Measurements from ENCODE around the gene GATA6.

DNA sequence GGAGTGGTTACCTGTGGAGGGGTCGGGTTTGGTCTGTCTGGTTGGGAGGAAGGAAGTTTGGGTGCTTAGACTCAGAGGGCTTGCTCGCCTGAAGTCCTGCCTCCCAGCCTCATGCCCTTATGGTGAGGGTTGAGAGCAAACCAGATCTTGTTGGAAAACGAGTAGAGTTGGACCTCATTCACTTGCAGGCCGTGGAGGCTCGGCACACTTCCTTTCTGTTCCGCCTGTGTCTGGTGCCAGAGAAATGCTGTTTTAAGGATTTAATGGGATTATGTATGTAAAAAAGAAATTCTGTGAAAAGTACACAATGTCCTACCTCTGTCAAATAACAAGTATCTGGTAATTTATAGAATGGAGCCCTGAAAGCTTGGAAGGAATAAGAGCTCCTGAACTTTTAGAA lies 29.6 kb downstream of the GATA6 start:
- TF ChIP-seq, protein P1, sequence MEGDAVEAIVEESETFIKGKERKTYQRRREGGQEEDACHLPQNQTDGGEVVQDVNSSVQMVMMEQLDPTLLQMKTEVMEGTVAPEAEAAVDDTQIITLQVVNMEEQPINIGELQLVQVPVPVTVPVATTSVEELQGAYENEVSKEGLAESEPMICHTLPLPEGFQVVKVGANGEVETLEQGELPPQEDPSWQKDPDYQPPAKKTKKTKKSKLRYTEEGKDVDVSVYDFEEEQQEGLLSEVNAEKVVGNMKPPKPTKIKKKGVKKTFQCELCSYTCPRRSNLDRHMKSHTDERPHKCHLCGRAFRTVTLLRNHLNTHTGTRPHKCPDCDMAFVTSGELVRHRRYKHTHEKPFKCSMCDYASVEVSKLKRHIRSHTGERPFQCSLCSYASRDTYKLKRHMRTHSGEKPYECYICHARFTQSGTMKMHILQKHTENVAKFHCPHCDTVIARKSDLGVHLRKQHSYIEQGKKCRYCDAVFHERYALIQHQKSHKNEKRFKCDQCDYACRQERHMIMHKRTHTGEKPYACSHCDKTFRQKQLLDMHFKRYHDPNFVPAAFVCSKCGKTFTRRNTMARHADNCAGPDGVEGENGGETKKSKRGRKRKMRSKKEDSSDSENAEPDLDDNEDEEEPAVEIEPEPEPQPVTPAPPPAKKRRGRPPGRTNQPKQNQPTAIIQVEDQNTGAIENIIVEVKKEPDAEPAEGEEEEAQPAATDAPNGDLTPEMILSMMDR (IDR thresholded peaks at IDR 0.05; ENCODE audit: borderline replicate concordance, extremely low read depth, low read length, poor library complexity, severe bottlenecking): no peak
- TF ChIP-seq EZH2 (IDR thresholded peaks at IDR 0.05; ENCODE audit: borderline replicate concordance, low read depth, low read length, severe bottlenecking): no peak
